Measurements from ENCODE around the gene RAB37. TPM values are rescaled to one million over a fixed set of nuclear protein-coding genes. Genes with fewer than 3 reads are reported as not detected.

Gene RAB37
- polyA plus RNA-seq, 6 donors from 2014 or later = 49.2 to 85.5 (median 56.4) TPM

DNA sequence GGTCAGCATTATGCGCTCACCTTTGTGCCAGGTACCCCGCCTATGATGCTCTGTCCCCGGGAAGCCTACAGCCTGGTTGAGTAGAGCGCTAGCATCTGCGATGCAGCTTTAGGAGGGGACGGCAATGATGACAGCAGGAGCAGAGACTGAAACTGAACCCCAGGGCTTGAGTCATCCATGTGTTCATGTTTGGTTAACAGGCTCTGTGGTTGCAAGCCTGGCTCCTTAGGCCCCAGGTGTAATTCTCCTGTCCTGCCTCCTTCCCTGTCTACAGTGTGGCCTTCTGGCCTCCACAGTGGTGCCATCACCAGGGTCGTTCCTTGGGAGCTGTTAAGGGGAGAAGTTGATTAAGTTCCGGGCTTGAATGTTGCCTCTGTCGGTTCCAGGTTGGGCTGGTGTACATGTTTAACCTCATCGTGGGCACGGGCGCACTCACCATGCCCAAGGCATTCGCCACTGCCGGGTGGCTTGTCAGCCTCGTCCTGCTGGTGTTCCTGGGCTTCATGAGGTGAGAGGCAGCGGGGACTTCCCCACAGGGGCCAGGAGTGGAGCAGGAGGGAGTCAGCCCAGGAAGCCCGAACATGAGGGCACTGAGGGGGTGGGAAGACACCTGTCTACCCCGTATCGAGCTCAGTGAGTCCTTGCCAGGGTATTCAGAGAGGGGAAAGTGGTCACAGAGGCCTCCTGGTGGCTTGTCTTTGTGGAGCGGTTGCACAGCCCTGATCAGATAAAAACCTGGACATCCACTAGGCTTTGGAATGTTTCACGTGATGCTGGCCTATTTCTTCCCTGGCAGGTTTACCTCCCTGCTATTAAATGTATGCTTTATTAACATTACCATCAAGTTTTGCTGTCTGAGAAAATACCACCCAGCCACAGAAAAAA lies 48.3 kb downstream of the RAB37 start:
- H3K27me3 Mint-ChIP-seq = no peaks in the 10 kb centered on the region
- peaks cover 28 to 45% (median 38%) of the 10 kb centered on the region in 3 donors for H3K4me1 Mint-ChIP-seq
- H3K4me3 Mint-ChIP-seq = peak overlapping the region in 1 of 8 donors; percentile 6

DNA sequence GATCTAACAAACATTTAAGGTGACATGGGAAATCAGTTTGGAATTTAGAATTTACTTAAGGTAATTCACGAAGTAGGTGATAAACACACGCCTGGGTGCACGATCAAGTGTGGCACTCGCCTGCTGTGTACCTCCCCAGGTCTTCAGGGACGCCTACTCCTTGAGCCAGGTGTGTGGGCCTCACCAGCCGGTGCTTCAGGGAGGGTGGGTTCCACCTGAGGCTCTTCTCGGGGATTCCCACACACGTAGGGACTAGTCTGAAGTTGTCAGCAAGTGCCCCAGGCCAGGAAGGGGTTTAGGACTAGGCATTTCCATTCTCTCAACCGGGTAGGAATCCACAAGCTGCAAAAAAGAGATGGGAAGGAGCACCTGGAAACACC lies 48.9 kb downstream of the RAB37 start:
- ATAC-seq (ENCODE audit: low read depth in 2 of 2) (peak; percentile 46 to 77), DNase-seq (no peak)
- Mint-ChIP-seq H3K27ac (peak overlapping the region in 4 of 6 donors; percentile 3 to 82 (median 53)), H3K4me1 (peaks cover 27 to 44% (median 38%) of the 10 kb centered on the region in 3 donors), H3K27me3 (no peaks in the 10 kb centered on the region), H3K4me3 (no peak overlapping the region), H3K36me3 (peaks cover 10 to 29% of the 10 kb centered on the region in 2 donors), H3K9me3 (no peaks in the 10 kb centered on the region)

More for the DNA sequence above, 48.3 kb downstream of the RAB37 start:
- Mint-ChIP-seq H3K27ac (peak overlapping the region in 4 of 6 donors; percentile 29 to 87 (median 76)), H3K9me3 (no peaks in the 10 kb centered on the region), H3K36me3 (peaks cover 10 to 24% of the 10 kb centered on the region in 2 donors)
- no peak for ATAC-seq (ENCODE audit: low read depth in 2 of 2)
- DNase-seq = no peak

GRCh38 chr17:74786431-74787055 lies 49.5 kb downstream of the RAB37 start:
- no peak for ATAC-seq (ENCODE audit: low read depth in 2 of 2)
- DNase-seq = no peak
- H3K4me1 Mint-ChIP-seq = peaks cover 30 to 44% (median 41%) of the 10 kb centered on the region in 3 donors
- H3K36me3 Mint-ChIP-seq = peaks cover 10 to 29% of the 10 kb centered on the region in 2 donors
- H3K27me3 Mint-ChIP-seq = no peaks in the 10 kb centered on the region
- H3K9me3 Mint-ChIP-seq = no peaks in the 10 kb centered on the region
- peak overlapping the region in 1 of 8 donors; percentile 6 for H3K4me3 Mint-ChIP-seq
- H3K27ac Mint-ChIP-seq = peak overlapping the region in 2 of 6 donors; percentile 16 to 77

GRCh38 chr17:74790161-74791058 lies 53.4 kb downstream of the RAB37 start:
- H3K4me1 Mint-ChIP-seq = peaks cover 20 to 25% (median 21%) of the 10 kb centered on the region in 3 donors
- H3K27ac Mint-ChIP-seq = peak overlapping the region in 1 of 6 donors; percentile 94

DNA sequence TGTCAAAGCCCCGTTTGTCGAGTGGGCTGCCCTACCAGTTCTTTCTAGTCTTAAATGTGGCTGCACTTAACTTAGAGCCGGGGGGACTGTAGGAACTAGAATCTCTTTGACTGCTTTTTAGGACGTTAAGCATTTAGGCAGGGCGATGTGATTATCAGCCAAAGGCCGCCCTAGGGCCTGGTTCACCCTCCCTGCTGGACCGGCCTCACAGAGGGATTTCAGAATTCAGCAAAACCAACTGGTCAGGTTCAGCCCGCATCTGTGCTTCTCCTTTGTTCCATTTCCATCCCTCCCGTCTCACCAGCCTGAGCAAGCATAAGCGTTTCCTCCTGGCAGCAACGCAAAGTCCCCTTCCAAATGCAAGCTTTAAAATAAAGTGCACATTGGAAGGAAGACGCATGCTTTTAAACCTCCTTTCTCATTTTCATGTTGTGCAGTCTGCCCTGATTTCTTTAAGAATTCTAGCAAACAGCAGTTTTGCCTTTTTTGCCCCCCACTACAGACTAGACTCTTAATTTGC lies 55.6 kb downstream of the RAB37 start:
- Mint-ChIP-seq H3K27me3 (no peaks in the 10 kb centered on the region), H3K4me1 (peaks cover 13 to 17% (median 15%) of the 10 kb centered on the region in 3 donors), H3K27ac (no peak overlapping the region), H3K36me3 (peaks cover 25 to 29% of the 10 kb centered on the region in 2 donors), H3K9me3 (no peaks in the 10 kb centered on the region), H3K4me3 (no peak overlapping the region)
- ATAC-seq (ENCODE audit: low read depth in 2 of 2) (no peak), DNase-seq (no peak)

More at GRCh38 chr17:74790161-74791058, 53.4 kb downstream of the RAB37 start:
- ATAC-seq (ENCODE audit: low read depth in 2 of 2) (peak in 1 of 2 donors; percentile 22), DNase-seq (no peak)
- H3K36me3 Mint-ChIP-seq = peaks cover 25 to 37% of the 10 kb centered on the region in 2 donors
- peak overlapping the region in 2 of 8 donors; percentile 17 to 35 for H3K4me3 Mint-ChIP-seq
- no peaks in the 10 kb centered on the region for H3K9me3 Mint-ChIP-seq
- no peaks in the 10 kb centered on the region for H3K27me3 Mint-ChIP-seq

- H3K9me3 Mint-ChIP-seq = no peaks in the 10 kb centered on the region
- H3K27me3 Mint-ChIP-seq = no peaks in the 10 kb centered on the region
- peaks cover 23 to 25% of the 10 kb centered on the region in 2 donors for H3K36me3 Mint-ChIP-seq
- no peak for DNase-seq
- H3K4me1 Mint-ChIP-seq = peaks cover 11 to 15% (median 12%) of the 10 kb centered on the region in 3 donors
- H3K27ac Mint-ChIP-seq = no peak overlapping the region
- ATAC-seq (ENCODE audit: low read depth in 2 of 2) = no peak
- H3K4me3 Mint-ChIP-seq = no peak overlapping the region
Observed at GRCh38 chr17:74795327-74796020, 58.4 kb downstream of the RAB37 start.

DNA sequence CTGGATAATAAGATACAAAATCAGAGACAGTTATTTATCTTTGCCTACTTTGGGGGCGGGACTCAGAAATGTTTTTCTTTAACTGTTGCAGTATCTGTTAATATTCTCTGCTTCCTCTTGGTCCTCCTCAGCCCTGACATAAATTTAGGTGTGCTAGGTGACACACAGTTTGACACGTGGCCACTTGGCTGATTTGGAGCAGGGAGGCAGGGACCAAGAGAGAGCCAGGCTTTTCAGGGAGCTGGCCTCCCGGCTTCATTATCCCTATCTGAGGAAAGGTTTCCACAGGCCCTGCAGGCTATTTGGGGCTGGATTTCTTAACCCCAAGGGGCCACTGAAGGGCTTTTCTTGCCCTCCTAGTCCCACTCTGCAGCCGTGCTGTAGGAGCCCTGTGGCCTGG lies 59.2 kb downstream of the RAB37 start:
- Mint-ChIP-seq H3K9me3 (no peaks in the 10 kb centered on the region), H3K27ac (no peak overlapping the region), H3K27me3 (no peaks in the 10 kb centered on the region), H3K4me1 (peaks cover 5 to 8% (median 7%) of the 10 kb centered on the region in 3 donors), H3K36me3 (peaks cover 25 to 26% of the 10 kb centered on the region in 2 donors), H3K4me3 (no peak overlapping the region)
- no peak for ATAC-seq (ENCODE audit: low read depth in 2 of 2)
- DNase-seq = no peak

DNA sequence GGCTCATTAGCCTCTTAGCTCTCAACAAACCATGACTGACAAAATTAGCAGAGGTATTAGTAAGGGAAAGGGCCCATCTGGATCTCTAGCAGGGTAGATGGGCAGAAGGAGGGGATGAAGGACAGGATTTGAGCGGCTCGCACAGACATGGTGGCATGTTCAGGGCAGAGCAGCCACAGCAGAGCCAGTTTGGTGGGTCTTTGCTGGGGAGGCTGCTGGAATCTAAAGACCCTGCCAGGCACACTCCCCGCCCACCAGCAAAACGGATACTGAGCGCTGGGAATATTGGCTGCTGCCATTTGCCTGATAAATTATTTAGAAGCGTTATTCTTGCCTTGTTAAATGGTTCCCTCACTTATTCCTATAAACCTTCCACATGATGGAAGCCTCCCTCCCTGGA lies 59.8 kb downstream of the RAB37 start:
- Mint-ChIP-seq H3K4me3 (no peak overlapping the region), H3K36me3 (peaks cover 25 to 31% of the 10 kb centered on the region in 2 donors), H3K9me3 (no peaks in the 10 kb centered on the region), H3K4me1 (peaks cover 0 to 3% (median 3%) of the 10 kb centered on the region in 3 donors), H3K27me3 (no peaks in the 10 kb centered on the region), H3K27ac (no peak overlapping the region)
- ATAC-seq (ENCODE audit: low read depth in 2 of 2) (no peak), DNase-seq (no peak)

Other genes starting within 250 kb of the RAB37 start
- gene CD300LB, start 205.8 kb upstream of the RAB37 start, polyA plus RNA-seq (ENCODE audit: low read depth in 6 of 6) = under 1 TPM in 3 of 6 donors, not detected in 3; 0.14 to 0.60 (median 0.24) TPM
- gene CD300C, start 191.1 kb upstream of the RAB37 start, polyA plus RNA-seq (ENCODE audit: low read depth in 6 of 6) = 1 to 10 TPM in 1 of 6 donors, under 1 TPM in 4, not detected in 1; 0.20 to 1.5 (median 0.25) TPM
- gene CD300H, start 169.7 kb upstream of the RAB37 start, polyA plus RNA-seq (ENCODE audit: low read depth in 6 of 6) = 1 to 10 TPM in 1 of 6 donors, under 1 TPM in 1, not detected in 4; 0.94 to 1.1 TPM
- gene CD300LD, start 145.0 kb upstream of the RAB37 start, polyA plus RNA-seq (ENCODE audit: low read depth in 6 of 6) = not detected
- gene CD300E, start 113.5 kb upstream of the RAB37 start, polyA plus RNA-seq (ENCODE audit: low read depth in 6 of 6) = under 1 TPM in 3 of 6 donors, not detected in 3; 0.06 to 0.69 (median 0.18) TPM
- 1 to 10 TPM in 2 of 6 donors, under 1 TPM in 4; 0.22 to 3.2 (median 0.43) TPM for gene CD300LF, start 24.3 kb upstream of the RAB37 start, polyA plus RNA-seq (ENCODE audit: low read depth in 6 of 6)
- gene NHERF1, start 11.4 kb downstream of the RAB37 start, polyA plus RNA-seq (ENCODE audit: low read depth in 6 of 6) = 100 to 1,000 TPM in 3 of 6 donors, 10 to 100 TPM in 3; 66.4 to 122 (median 95.9) TPM
- gene NAT9, start 39.1 kb downstream of the RAB37 start, polyA plus RNA-seq (ENCODE audit: low read depth in 6 of 6) = 10 to 100 TPM in 5 of 6 donors, 1 to 10 TPM in 1; 9.6 to 29.0 (median 15.6) TPM
- under 1 TPM in 2 of 6 donors, not detected in 4; 0.04 to 0.05 TPM for gene GRIN2C, start 122.6 kb downstream of the RAB37 start, polyA plus RNA-seq (ENCODE audit: low read depth in 6 of 6)
- 1 to 10 TPM in 5 of 6 donors, not detected in 1; 1.2 to 6.1 (median 3.9) TPM for gene FDXR, start 135.7 kb downstream of the RAB37 start, polyA plus RNA-seq (ENCODE audit: low read depth in 6 of 6)
- not detected for gene FADS6, start 156.4 kb downstream of the RAB37 start, polyA plus RNA-seq (ENCODE audit: low read depth in 6 of 6)
- not detected for gene USH1G, start 186.0 kb downstream of the RAB37 start, polyA plus RNA-seq (ENCODE audit: low read depth in 6 of 6)
- not detected for gene OTOP2, start 187.0 kb downstream of the RAB37 start, polyA plus RNA-seq (ENCODE audit: low read depth in 6 of 6)
- gene OTOP3, start 198.6 kb downstream of the RAB37 start, polyA plus RNA-seq (ENCODE audit: low read depth in 6 of 6) = not detected
- under 1 TPM in 2 of 6 donors, not detected in 4; 0.08 to 0.23 TPM for gene HID1, start 235.5 kb downstream of the RAB37 start, polyA plus RNA-seq (ENCODE audit: low read depth in 6 of 6)

Data from naive B cell (primary cell).